Natural killer cell (primary cell): ENCODE data around the gene NRXN2. TPM values are rescaled to one million over a fixed set of nuclear protein-coding genes. Genes with fewer than 3 reads are reported as not detected.

ENCODE experiments used
- ATAC-seq, 3 donors: fragments of 150-1000 bp in 2 of 3; fragments of 200-7000 bp in 1 of 3; cut with Tn5 transposase; 1 replicate in 1 of 3; 2 replicates in 2 of 3; pipeline ENCODE4 v1.10.0; 2021; ENCODE audit warnings: mild to moderate bottlenecking in 2 of 3, moderate library complexity in 2 of 3
- DNase-seq, 2 donors: peaks; one replicate each; pipeline versions ENCODE4 v3.0.0 to v3.0.0-alpha.2; 2013 to 2021; ENCODE audit warnings: mixed read lengths in 1 of 2
- H3K27ac ChIP-seq: one replicate; pipeline ENCODE4 v1.5.1; 2013; ENCODE audit warnings: mild to moderate bottlenecking, low read length
- H3K27me3 ChIP-seq: one replicate; pipeline ENCODE4 v1.6.1; 2013; ENCODE audit warnings: low read length; ENCODE audit not compliant: control insufficient read depth, insufficient read depth
- H3K36me3 ChIP-seq: one replicate; pipeline ENCODE4 v1.6.1; 2013; ENCODE audit warnings: low read length; ENCODE audit not compliant: control insufficient read depth, insufficient read depth
- H3K4me1 ChIP-seq: one replicate; pipeline ENCODE4 v1.6.1; 2013; ENCODE audit warnings: low read length; ENCODE audit not compliant: control insufficient read depth, insufficient read depth
- H3K4me3 ChIP-seq: one replicate; pipeline ENCODE4 v1.5.1; 2013; ENCODE audit warnings: low read length
- H3K9me3 ChIP-seq: one replicate; pipeline ENCODE4 v1.6.1; 2013; ENCODE audit warnings: low read length; ENCODE audit not compliant: control insufficient read depth, insufficient read depth
- H3K27ac Mint-ChIP-seq, 2 donors: one replicate each; pipeline ENCODE4 v1.8.0; 2022; ENCODE audit warnings: mild to moderate bottlenecking in 2 of 2, mixed read lengths in 2 of 2, moderate library complexity in 1 of 2
- H3K27me3 Mint-ChIP-seq, 2 donors: one replicate each; pipeline ENCODE4 v1.8.0; 2022; ENCODE audit warnings: low read depth in 2 of 2, mixed read lengths in 2 of 2
- H3K36me3 Mint-ChIP-seq: one replicate; pipeline ENCODE4 v1.8.0; 2022; ENCODE audit warnings: mixed read lengths
- H3K4me1 Mint-ChIP-seq, 2 donors: one replicate each; pipeline ENCODE4 v1.8.0; 2022; ENCODE audit warnings: mixed read lengths in 2 of 2
- H3K4me3 Mint-ChIP-seq: one replicate; pipeline ENCODE4 v1.8.0; 2022; ENCODE audit warnings: mild to moderate bottlenecking, moderate library complexity, mixed read lengths
- H3K9me3 Mint-ChIP-seq, 2 donors: one replicate each; pipeline ENCODE4 v1.8.0; 2022; ENCODE audit warnings: mixed read lengths in 2 of 2
- CTCF ChIP-seq: fragments of 200-600 bp; IDR thresholded peaks from one replicate; pipeline ENCODE4 v1.8.0; 2022; ENCODE audit warnings: antibody characterized with exemption
- WGBS: methylation state at CpG from one replicate; pipeline ENCODE4 v1.1.7; 2013; ENCODE audit warnings: missing lambda C conversion rate; ENCODE audit not compliant: insufficient coverage; 5-methylcytosine and 5-hydroxymethylcytosine counted together
- intact Hi-C: fragments of 100-400 bp; cut with micrococcal nuclease; formaldehyde crosslinking; loops from one replicate; pipeline ENCODE4 v1.14.2; 2022
- total RNA-seq, 4 donors: library from RNA; stranded (reverse); fragments of 120-200 nt in 1 of 4; gene quantifications; one replicate each; pipeline versions ENCODE4 v1.2.3 to v1.2.4, GENCODE V29; 2013 to 2022

Gene NRXN2
- total RNA-seq, 3 donors from 2014 or later (not counting 1 experiment from before 2014, with no cell fraction given), result 2.9 to 9.6 (median 7.7) TPM

- Histone ChIP-seq H3K4me1 (no peaks in the 10 kb centered on the region), H3K9me3 (no peaks in the 10 kb centered on the region), H3K4me3 (no peak overlapping the region), H3K36me3 (no peaks in the 10 kb centered on the region), H3K27ac (no peak overlapping the region), H3K27me3 (no peaks in the 10 kb centered on the region)
- WGBS, result 73% methylated on average over 16 of the region's 18 CpGs
- intact Hi-C loops, result no loop called here
- H3K27ac Mint-ChIP-seq, result peak overlapping the region in 1 of 2 donors; percentile 19
- DNase-seq, result peak in 1 of 2 donors; percentile 55
- H3K4me1 Mint-ChIP-seq, result peaks cover 0 to 11% of the 10 kb centered on the region in 2 donors
- ATAC-seq, result peak in 2 of 3 donors; percentile 87 to 89
- H3K9me3 Mint-ChIP-seq, result no peaks in the 10 kb centered on the region
- TF ChIP-seq CTCF, result no peak
- H3K4me3 Mint-ChIP-seq, result no peak overlapping the region
- H3K27me3 Mint-ChIP-seq, result no peaks in the 10 kb centered on the region
- H3K36me3 Mint-ChIP-seq, result no peaks in the 10 kb centered on the region
Measured at GRCh38 chr11:64566042-64566914, 156.7 kb downstream of the NRXN2 start.

- no peak for ATAC-seq
- H3K4me1 Mint-ChIP-seq, result peaks cover 0 to 11% of the 10 kb centered on the region in 2 donors
- peaks cover 0 to 4% of the 10 kb centered on the region in 2 donors for H3K27me3 Mint-ChIP-seq
- Histone ChIP-seq H3K36me3 (no peaks in the 10 kb centered on the region), H3K4me1 (no peaks in the 10 kb centered on the region), H3K4me3 (no peak overlapping the region), H3K27me3 (no peaks in the 10 kb centered on the region), H3K9me3 (no peaks in the 10 kb centered on the region), H3K27ac (no peak overlapping the region)
- no peak for DNase-seq
- intact Hi-C loops, result no loop called here
- H3K36me3 Mint-ChIP-seq, result no peaks in the 10 kb centered on the region
- H3K27ac Mint-ChIP-seq, result no peak overlapping the region
- H3K9me3 Mint-ChIP-seq, result no peaks in the 10 kb centered on the region
- no peak for TF ChIP-seq CTCF
- 90% methylated on average over 24 of the region's 24 CpGs for whole genome bisulfite sequencing
- H3K4me3 Mint-ChIP-seq, result no peak overlapping the region
Measured at GRCh38 chr11:64564947-64565889, 157.8 kb downstream of the NRXN2 start.

- DNase-seq, result no peak
- no peak for ATAC-seq
- Histone ChIP-seq H3K36me3 (no peaks in the 10 kb centered on the region), H3K4me1 (no peaks in the 10 kb centered on the region), H3K27me3 (no peaks in the 10 kb centered on the region), H3K27ac (no peak overlapping the region), H3K4me3 (no peak overlapping the region), H3K9me3 (no peaks in the 10 kb centered on the region)
- H3K4me3 Mint-ChIP-seq, result no peak overlapping the region
- H3K4me1 Mint-ChIP-seq, result peaks cover 0 to 11% of the 10 kb centered on the region in 2 donors
- H3K27ac Mint-ChIP-seq, result no peak overlapping the region
- no peak for TF ChIP-seq CTCF
- WGBS, result 72% methylated on average over 7 of the region's 7 CpGs
- no peaks in the 10 kb centered on the region for H3K9me3 Mint-ChIP-seq
- intact Hi-C loops, result no loop called here
- H3K27me3 Mint-ChIP-seq, result peaks cover 0 to 4% of the 10 kb centered on the region in 2 donors
- no peaks in the 10 kb centered on the region for H3K36me3 Mint-ChIP-seq
Measured at GRCh38 chr11:64564419-64564818, 158.6 kb downstream of the NRXN2 start.
